Neural progenitor cell (in vitro differentiated cells): ENCODE measurements around the gene ACBD6. TPM values are rescaled to one million over a fixed set of nuclear protein-coding genes. Genes with fewer than 3 reads are reported as not detected.
"Not testable (repeated sequence)": the region's sequence is repeated elsewhere in the genome, so short reads cannot be mapped to it uniquely, and the experiment has no call there.

Experiments
- DNase-seq: peaks from one replicate; pipeline ENCODE4 v3.0.0-alpha.2; 2016; ENCODE audit warnings: low spot score
- H2AFZ ChIP-seq: fragments of 200-600 bp; sonication (generic); replicated peaks from 2 replicates; pipeline ENCODE4 v1.6.1; 2016; ENCODE audit warnings: antibody characterized with exemption
- H3F3A ChIP-seq: fragments of 200-600 bp; sonication (generic); 2 replicates; pipeline ENCODE4 v1.6.1; 2016; ENCODE audit warnings: antibody characterized with exemption, low read depth
- H3K27ac ChIP-seq: fragments of 200-600 bp; sonication (generic); 2 replicates; pipeline ENCODE4 v1.5.1; 2016; ENCODE audit warnings: mild to moderate bottlenecking
- H3K27me3 ChIP-seq: fragments of 200-600 bp; sonication (generic); 2 replicates; pipeline ENCODE4 v1.6.1; 2016; ENCODE audit warnings: mild to moderate bottlenecking, moderate library complexity
- H3K36me3 ChIP-seq: fragments of 200-600 bp; sonication (generic); 2 replicates; pipeline ENCODE4 v1.5.1; 2016
- H3K4me1 ChIP-seq: fragments of 200-600 bp; sonication (generic); 2 replicates; pipeline ENCODE4 v1.6.1; 2016; ENCODE audit warnings: mixed run types
- H3K4me2 ChIP-seq: fragments of 200-600 bp; sonication (generic); 2 replicates; pipeline ENCODE4 v1.6.1; 2016
- H3K4me3 ChIP-seq: fragments of 200-600 bp; sonication (generic); 2 replicates; pipeline ENCODE4 v1.5.1; 2016
- H3K79me2 ChIP-seq: fragments of 200-600 bp; sonication (generic); 2 replicates; pipeline ENCODE4 v1.6.1; 2016; ENCODE audit warnings: low read depth
- H3K9ac ChIP-seq: fragments of 200-600 bp; sonication (generic); 2 replicates; pipeline ENCODE4 v1.6.1; 2016
- H3K9me3 ChIP-seq: fragments of 200-600 bp; sonication (generic); 2 replicates; pipeline ENCODE4 v1.5.1; 2016; ENCODE audit warnings: low read depth
- H4K20me1 ChIP-seq: fragments of 200-600 bp; sonication (generic); 2 replicates; pipeline ENCODE4 v1.6.1; 2016; ENCODE audit warnings: low read depth
- H3K27ac Mint-ChIP-seq: 3 replicates; pipeline ENCODE4 v1.8.0; 2021; ENCODE audit warnings: mixed read lengths
- H3K27me3 Mint-ChIP-seq: 2 replicates; pipeline ENCODE4 v1.8.0; 2022; ENCODE audit warnings: low read depth, mild to moderate bottlenecking, inconsistent platforms, moderate library complexity, mixed read lengths; ENCODE audit not compliant: insufficient read depth
- H3K36me3 Mint-ChIP-seq: 3 replicates; pipeline ENCODE4 v1.8.0; 2021; ENCODE audit warnings: mixed read lengths
- H3K4me1 Mint-ChIP-seq: 3 replicates; pipeline ENCODE4 v1.8.0; 2021; ENCODE audit warnings: mixed read lengths
- H3K4me3 Mint-ChIP-seq: 3 replicates; pipeline ENCODE4 v1.8.0; 2021; ENCODE audit warnings: mild to moderate bottlenecking, moderate library complexity, mixed read lengths
- H3K9me3 Mint-ChIP-seq: 3 replicates; pipeline ENCODE4 v1.8.0; 2020; ENCODE audit warnings: mixed read lengths
- EZH2 ChIP-seq: fragments of 200-600 bp; sonication (generic); IDR thresholded peaks from 2 replicates; pipeline ENCODE4 v1.6.1; 2017; ENCODE audit warnings: antibody characterized with exemption, mild to moderate bottlenecking, moderate library complexity
- EZH2phosphoT487 ChIP-seq: fragments of 200-600 bp; sonication (generic); IDR thresholded peaks from 2 replicates; pipeline ENCODE4 v1.6.1; 2017; ENCODE audit warnings: antibody characterized with exemption
- total RNA-seq: library from RNA; depleted of rRNA; stranded (reverse); fragments of >200 nt; gene quantifications from 2 replicates; pipeline ENCODE4 v1.2.3, GENCODE V29; 2015; ENCODE audit warnings: low replicate concordance
- TF ChIP-seq, protein P1 (sequence below): fragments of 200-600 bp; sonication (generic); IDR thresholded peaks from 2 replicates; pipeline ENCODE4 v1.5.1; 2017; ENCODE audit warnings: antibody characterized with exemption, mild to moderate bottlenecking

Gene ACBD6
- total RNA-seq, 1 donor from 2014 or later: 36.8 TPM

- peaks cover 14% of the 10 kb centered on the region for H4K20me1 ChIP-seq
- TF ChIP-seq, protein P1, sequence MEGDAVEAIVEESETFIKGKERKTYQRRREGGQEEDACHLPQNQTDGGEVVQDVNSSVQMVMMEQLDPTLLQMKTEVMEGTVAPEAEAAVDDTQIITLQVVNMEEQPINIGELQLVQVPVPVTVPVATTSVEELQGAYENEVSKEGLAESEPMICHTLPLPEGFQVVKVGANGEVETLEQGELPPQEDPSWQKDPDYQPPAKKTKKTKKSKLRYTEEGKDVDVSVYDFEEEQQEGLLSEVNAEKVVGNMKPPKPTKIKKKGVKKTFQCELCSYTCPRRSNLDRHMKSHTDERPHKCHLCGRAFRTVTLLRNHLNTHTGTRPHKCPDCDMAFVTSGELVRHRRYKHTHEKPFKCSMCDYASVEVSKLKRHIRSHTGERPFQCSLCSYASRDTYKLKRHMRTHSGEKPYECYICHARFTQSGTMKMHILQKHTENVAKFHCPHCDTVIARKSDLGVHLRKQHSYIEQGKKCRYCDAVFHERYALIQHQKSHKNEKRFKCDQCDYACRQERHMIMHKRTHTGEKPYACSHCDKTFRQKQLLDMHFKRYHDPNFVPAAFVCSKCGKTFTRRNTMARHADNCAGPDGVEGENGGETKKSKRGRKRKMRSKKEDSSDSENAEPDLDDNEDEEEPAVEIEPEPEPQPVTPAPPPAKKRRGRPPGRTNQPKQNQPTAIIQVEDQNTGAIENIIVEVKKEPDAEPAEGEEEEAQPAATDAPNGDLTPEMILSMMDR: no peak
- TF ChIP-seq EZH2: no peak
- no peak for TF ChIP-seq EZH2phosphoT487
- H3K4me1 ChIP-seq: peaks cover 23% of the 10 kb centered on the region
- no peaks in the 10 kb centered on the region for H3K27me3 Mint-ChIP-seq
- no peaks in the 10 kb centered on the region for H3K27me3 ChIP-seq
- no peak overlapping the region for H3K27ac ChIP-seq
- H3K9me3 Mint-ChIP-seq: no peaks in the 10 kb centered on the region
- H3K9ac ChIP-seq: no peak overlapping the region
- H3K27ac Mint-ChIP-seq: no peak overlapping the region
- H3K79me2 ChIP-seq: no peaks in the 10 kb centered on the region
- no peaks in the 10 kb centered on the region for H3K36me3 ChIP-seq
- no peak overlapping the region for H3K4me3 Mint-ChIP-seq
- DNase-seq: peak; percentile 51
- no peak overlapping the region for H3K4me3 ChIP-seq
- H3K36me3 Mint-ChIP-seq: peaks cover 18% of the 10 kb centered on the region
- no peak overlapping the region for H2AFZ ChIP-seq
- no peaks in the 10 kb centered on the region for H3K9me3 ChIP-seq
- peaks cover 5% of the 10 kb centered on the region for H3K4me1 Mint-ChIP-seq
- peak overlapping the region; percentile 50 for H3K4me2 ChIP-seq
- H3F3A ChIP-seq: peaks cover 7% of the 10 kb centered on the region
These were observed 77.4 kb downstream of the ACBD6 start for GRCh38 chr1:180424848-180425457.

DNA sequence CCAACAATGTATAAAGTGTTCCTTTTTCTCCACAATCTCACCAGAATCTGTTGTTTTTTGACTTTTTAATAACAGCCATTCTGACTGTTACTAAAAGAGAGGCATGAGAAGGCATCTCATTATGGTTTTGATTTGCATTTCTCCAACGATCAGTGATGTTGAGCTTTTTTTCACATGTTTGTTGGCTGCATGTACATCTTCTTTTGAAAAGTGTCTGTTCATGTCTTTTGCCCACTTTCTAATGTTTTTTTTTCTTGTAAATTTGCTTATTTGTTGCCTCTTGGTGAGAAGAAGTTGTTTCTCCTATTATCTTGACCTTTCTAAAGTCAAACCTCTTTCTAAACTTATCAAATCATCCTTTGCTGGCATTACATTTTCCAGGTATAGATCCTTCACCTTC is 80.8 kb downstream of the ACBD6 start:
- H3K9ac ChIP-seq: no peak overlapping the region
- Mint-ChIP-seq H3K27me3 (no peaks in the 10 kb centered on the region), H3K4me3 (no peak overlapping the region), H3K27ac (no peak overlapping the region), H3K36me3 (peaks cover 11% of the 10 kb centered on the region), H3K4me1 (peaks cover 5% of the 10 kb centered on the region), H3K9me3 (no peaks in the 10 kb centered on the region)
- H3K27ac ChIP-seq: no peak overlapping the region
- peaks cover 16% of the 10 kb centered on the region for H3F3A ChIP-seq
- H3K36me3 ChIP-seq: no peaks in the 10 kb centered on the region
- peaks cover 23% of the 10 kb centered on the region for H3K4me1 ChIP-seq
- TF ChIP-seq, protein P1: no peak
- TF ChIP-seq EZH2phosphoT487: no peak
- TF ChIP-seq EZH2: no peak
- no peak overlapping the region for H3K4me3 ChIP-seq
- H2AFZ ChIP-seq: no peak overlapping the region
- H4K20me1 ChIP-seq: peaks cover 14% of the 10 kb centered on the region
- no peaks in the 10 kb centered on the region for H3K9me3 ChIP-seq
- no peak overlapping the region for H3K4me2 ChIP-seq
- no peak for DNase-seq
- no peaks in the 10 kb centered on the region for H3K79me2 ChIP-seq
- no peaks in the 10 kb centered on the region for H3K27me3 ChIP-seq

DNA sequence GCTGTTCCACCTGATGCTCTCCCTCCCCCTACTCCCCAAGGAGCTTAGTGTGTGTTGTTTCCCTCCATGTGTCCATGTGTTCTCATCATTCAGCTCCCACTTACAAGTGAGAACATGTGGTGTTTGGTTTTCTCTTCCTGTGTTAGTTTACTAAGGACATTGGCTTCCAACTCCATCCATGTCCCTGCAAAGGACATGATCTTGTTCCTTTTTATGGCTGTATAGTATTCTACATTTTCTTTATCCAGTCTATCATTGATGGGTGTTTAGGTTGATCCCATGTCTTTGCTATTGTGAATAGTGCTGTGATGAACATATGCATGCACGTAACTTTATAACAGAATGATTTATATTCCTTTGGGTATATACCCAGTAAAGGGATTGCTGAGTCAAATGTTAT is 81.2 kb downstream of the ACBD6 start:
- H3K4me2 ChIP-seq, H3K9me3 Mint-ChIP-seq: not testable (repeated sequence)

GRCh38 chr1:180415985-180416633 is 86.3 kb downstream of the ACBD6 start:
- Mint-ChIP-seq H3K36me3 (peaks cover 13% of the 10 kb centered on the region), H3K4me1 (no peaks in the 10 kb centered on the region), H3K27me3 (peaks cover 2% of the 10 kb centered on the region), H3K9me3 (no peaks in the 10 kb centered on the region), H3K27ac (no peak overlapping the region), H3K4me3 (no peak overlapping the region)
- Histone ChIP-seq H3K9ac (no peak overlapping the region), H3K27ac (no peak overlapping the region), H3K9me3 (no peaks in the 10 kb centered on the region), H3K4me2 (no peak overlapping the region), H3K79me2 (peaks cover 3% of the 10 kb centered on the region), H3F3A (peaks cover 9% of the 10 kb centered on the region), H3K36me3 (peaks cover 6% of the 10 kb centered on the region), H3K4me1 (no peaks in the 10 kb centered on the region), H3K27me3 (no peaks in the 10 kb centered on the region), H4K20me1 (peaks cover 7% of the 10 kb centered on the region), H2AFZ (no peak overlapping the region), H3K4me3 (no peak overlapping the region)
- TF ChIP-seq, protein P1: peak; percentile 93
- TF ChIP-seq EZH2phosphoT487 (no peak), EZH2 (no peak)
- peak; percentile 60 for DNase-seq

More for the DNA sequence above, 81.2 kb downstream of the ACBD6 start:
- H3F3A ChIP-seq: peaks cover 16% of the 10 kb centered on the region
- not testable (repeated sequence) for H3K9me3 ChIP-seq, H2AFZ ChIP-seq, H3K27me3 ChIP-seq, H3K9ac ChIP-seq, H3K4me3 ChIP-seq, H3K79me2 ChIP-seq, H3K27me3 Mint-ChIP-seq, H3K27ac ChIP-seq, DNase-seq, H3K4me3 Mint-ChIP-seq, H3K27ac Mint-ChIP-seq, H3K36me3 ChIP-seq, H3K4me1 Mint-ChIP-seq
- H3K4me1 ChIP-seq: peaks cover 18% of the 10 kb centered on the region
- peaks cover 11% of the 10 kb centered on the region for H3K36me3 Mint-ChIP-seq
- H4K20me1 ChIP-seq: peaks cover 14% of the 10 kb centered on the region
